HepG2 (cell line): ENCODE data around the gene RPP21. TPM values are rescaled to one million over a fixed set of nuclear protein-coding genes. Genes with fewer than 3 reads are reported as not detected.

Source experiments
- ATAC-seq: fragments of 200-7000 bp; cut with Tn5 transposase; 3 replicates; pipeline ENCODE4 v1.9.1; 2020; ENCODE audit warnings: mild to moderate bottlenecking, moderate library complexity
- BruUV-seq: library from RNA; stranded (reverse); fragments of 400-500 nt; replicated peaks from 2 replicates; lab custom pipeline; 2021; lab: Mats Ljungman, UMichigan
- CTCF ChIA-PET: fragments of 300-600 bp; formaldehyde crosslinking; extraction: SDS; loops from one replicate; lab custom pipeline; 2021; ENCODE audit warnings: low total read pairs, inconsistent platforms, low intra/inter-chr PET ratio; lab: Yijun Ruan, JAX
- POLR2A ChIA-PET: fragments of 350-600 bp; sonication (Branson Sonifier 250); formaldehyde crosslinking; loops from one replicate; lab custom pipeline; 2020; ENCODE audit warnings: antibody characterized with exemption, inconsistent platforms; lab: Yijun Ruan, JAX
- DNase-seq: peaks from one replicate; pipeline ENCODE4 v3.0.0-alpha.2; 2015; ENCODE audit warnings: low spot score
- FAIRE-seq: peaks from 3 replicates; lab custom pipeline; 2011; peaks lifted over from hg19 to GRCh38; lab: Jason Lieb, UNC
- H2AFZ ChIP-seq: one replicate; pipeline ENCODE4 v1.6.1; 2011; ENCODE audit warnings: low read length, inconsistent platforms
- H3K27ac ChIP-seq: fragments of 300-600 bp; 3 replicates; pipeline ENCODE4 v1.8.0; 2011; ENCODE audit warnings: mixed run types, mild to moderate bottlenecking, mixed read lengths, low read length, inconsistent platforms; ENCODE audit not compliant: insufficient read depth; ENCODE audit errors: extremely low read length
- H3K27me3 ChIP-seq, 2 experiments: fragments of 200-600 bp in 1 of 2; 2 replicates in 1 of 2; 3 replicates in 1 of 2; pipeline versions ENCODE4 v1.6.0 to v1.8.0; 2011; ENCODE audit warnings: low read length in 2 of 2, mild to moderate bottlenecking in 2 of 2, moderate library complexity in 2 of 2, inconsistent platforms in 1 of 2; ENCODE audit not compliant: insufficient read depth in 2 of 2, control insufficient read depth in 1 of 2
- H3K36me3 ChIP-seq, 2 experiments: fragments of 200-600 bp in 1 of 2; replicated peaks in 1 of 2; 2 replicates in 1 of 2; 3 replicates in 1 of 2; pipeline versions ENCODE4 v1.5.1 to v1.8.0; 2011; ENCODE audit warnings: low read length in 2 of 2, inconsistent platforms in 1 of 2; ENCODE audit not compliant: insufficient read depth in 2 of 2, control insufficient read depth in 1 of 2
- H3K4me1 ChIP-seq: 2 replicates; pipeline ENCODE4 v1.5.1; 2012; ENCODE audit warnings: low read length, inconsistent platforms; ENCODE audit not compliant: insufficient read depth
- H3K4me2 ChIP-seq: 2 replicates; pipeline ENCODE4 v1.6.0; 2011; ENCODE audit warnings: low read depth, low read length, inconsistent platforms
- H3K4me3 ChIP-seq, 3 experiments: fragments of 200-600 bp in 1 of 3; sonication (generic), shearing (Covaris generic) in 1 of 3; replicated peaks in 1 of 3; 2 replicates each; pipeline ENCODE4 v1.5.1; 2011 to 2016; ENCODE audit warnings: low read length in 3 of 3, inconsistent platforms in 2 of 3, low read depth in 2 of 3, mild to moderate bottlenecking in 2 of 3, control low read depth in 1 of 3, mixed read lengths in 1 of 3; ENCODE audit not compliant: insufficient read depth in 1 of 3
- H3K79me2 ChIP-seq: one replicate; pipeline ENCODE4 v1.6.1; 2011; ENCODE audit warnings: low read length, inconsistent platforms; ENCODE audit not compliant: insufficient read depth
- H3K9ac ChIP-seq: 2 replicates; pipeline ENCODE4 v1.6.0; 2011; ENCODE audit warnings: mild to moderate bottlenecking, low read depth, low read length, inconsistent platforms; ENCODE audit not compliant: insufficient read depth
- H3K9me3 ChIP-seq: 2 replicates; pipeline ENCODE4 v1.5.1; 2012; ENCODE audit warnings: mild to moderate bottlenecking, low read length
- H4K20me1 ChIP-seq: 2 replicates; pipeline ENCODE4 v1.6.0; 2011; ENCODE audit warnings: inconsistent platforms, mild to moderate bottlenecking, low read length, moderate library complexity; ENCODE audit not compliant: insufficient read depth
- CEBPB ChIP-seq: IDR thresholded peaks from 2 replicates; pipeline ENCODE4 v1.6.1; 2011; ENCODE audit warnings: low read depth, low read length, improper control_type of control experiment, borderline replicate concordance
- FIP1L1 ChIP-seq: fragments of 200-400 bp; formaldehyde crosslinking; IDR thresholded peaks from 2 replicates; pipeline ENCODE4 v1.6.1; 2018; ENCODE audit warnings: low read depth, mild to moderate bottlenecking, low read length, moderate library complexity, borderline replicate concordance; ENCODE audit not compliant: insufficient read depth
- PITX1 ChIP-seq: sonication (generic); formaldehyde crosslinking; IDR thresholded peaks from 2 replicates; pipeline ENCODE4 v1.5.1; 2020; ENCODE audit warnings: mild to moderate bottlenecking, missing genetic modification reagents
- PRDM15 ChIP-seq: sonication (generic); formaldehyde crosslinking; IDR thresholded peaks from 2 replicates; pipeline ENCODE4 v1.4.0; 2020; ENCODE audit warnings: missing genetic modification reagents
- SOX5 ChIP-seq: IDR thresholded peaks from 2 replicates; pipeline ENCODE4 v1.6.1; 2016; ENCODE audit warnings: borderline replicate concordance
- TEAD3 ChIP-seq: optimal IDR thresholded peaks from 2 replicates; pipeline ENCODE3; 2016; ENCODE audit warnings: borderline replicate concordance
- TOE1 ChIP-seq: sonication (generic); formaldehyde crosslinking; IDR thresholded peaks from 2 replicates; pipeline ENCODE4 v1.4.0; 2020; ENCODE audit warnings: mild to moderate bottlenecking, missing genetic modification reagents
- U2AF2 ChIP-seq: fragments of 200-400 bp; formaldehyde crosslinking; IDR thresholded peaks from 2 replicates; pipeline ENCODE4 v1.6.1; 2017; ENCODE audit warnings: low read depth, mild to moderate bottlenecking, low read length
- ZFP1 ChIP-seq: IDR thresholded peaks from 2 replicates; pipeline ENCODE4 v1.6.1; 2016
- ZFP37 ChIP-seq: sonication (generic); formaldehyde crosslinking; IDR thresholded peaks from 2 replicates; pipeline ENCODE4 v1.4.0; 2020; ENCODE audit warnings: missing genetic modification reagents, borderline replicate concordance
- WGBS: methylation state at CpG from one replicate; pipeline ENCODE4 v1.1.6; 2017; ENCODE audit warnings: low lambda C conversion rate; 5-methylcytosine and 5-hydroxymethylcytosine counted together
- in situ Hi-C: cut with HindIII; loops from 2 replicates; pipeline ENCODE4 v1.10.0; 2017; ENCODE audit warnings: low pct_unique_long_range_greater_than_20kb; ENCODE audit not compliant: extremely low pct_ligation_motif_present
- intact Hi-C: fragments of 100-400 bp; cut with micrococcal nuclease; formaldehyde crosslinking; loops from one replicate; pipeline ENCODE4 v1.10.0; 2022; ENCODE audit not compliant: unreplicated experiment
- polyA plus RNA-seq, 8 experiments: library from polyadenylated mRNA; depleted of rRNA in 3 of 8; stranded (reverse) in 7 of 8; unstranded in 1 of 8; fragments of >200 nt; fragmentation: Illumina TruSeq in 4 of 8; extraction: Trizol in 4 of 8; gene quantifications; 2 replicates each; pipeline versions ENCODE4 v1.2.1 to v1.2.3, GENCODE V29; 2011 to 2016; ENCODE audit warnings: low read depth in 4 of 8, missing spikeins in 1 of 8, mixed read lengths in 1 of 8; ENCODE audit not compliant: insufficient read depth in 1 of 8
- total RNA-seq, 5 experiments: library from RNA; depleted of rRNA; stranded (reverse); fragments of >200 nt; fragmentation: Illumina TruSeq; extraction: Trizol; gene quantifications; 2 replicates each; pipeline ENCODE4 v1.2.3, GENCODE V29; 2016; ENCODE audit warnings: low read depth in 1 of 5
- TF ChIP-seq, protein P1 (sequence below): sonication (generic); formaldehyde crosslinking; IDR thresholded peaks from 2 replicates; pipeline ENCODE4 v1.4.0; 2020; ENCODE audit warnings: missing genetic modification reagents
- TF ChIP-seq, protein P2 (sequence below): sonication (generic); formaldehyde crosslinking; IDR thresholded peaks from 2 replicates; pipeline ENCODE4 v1.5.0; 2020; ENCODE audit warnings: missing genetic modification reagents, mild to moderate bottlenecking, borderline replicate concordance
- TF ChIP-seq, protein P3 (sequence below): IDR thresholded peaks from 2 replicates; pipeline ENCODE4 v1.6.1; 2016; ENCODE audit warnings: low read depth, borderline replicate concordance

RPP21 gene
- total and polyA plus RNA-seq, 2 of the 13 experiments (the other 11 are each of a cell fraction or from before 2014, with no cell fraction given) = 53.1 to 72.3 TPM

- Histone ChIP-seq H3K27me3 (peaks cover 5 to 52% of the 10 kb centered on the region in 2 experiments), H3K4me3 (no peak overlapping the region), H3K79me2 (no peaks in the 10 kb centered on the region), H3K4me2 (no peak overlapping the region), H3K27ac (no peak overlapping the region), H2AFZ (no peak overlapping the region), H3K4me1 (no peaks in the 10 kb centered on the region), H3K9me3 (no peaks in the 10 kb centered on the region), H4K20me1 (no peaks in the 10 kb centered on the region; the same call in 1 of the 2 replicates), H3K36me3 (no peaks in the 10 kb centered on the region), H3K9ac (no peak overlapping the region)
- under 1% methylated on average over 5 of the region's 5 CpGs for WGBS
- in situ Hi-C loops (no loop called here), intact Hi-C loops (no loop called here)
- no peak for DNase-seq
- ChIA-PET POLR2A (no interaction called here), CTCF (no interaction called here)
- FAIRE-seq = no peak
- no peak for ATAC-seq
- BruUV-seq = no TSS peak
- TF ChIP-seq, protein P1, sequence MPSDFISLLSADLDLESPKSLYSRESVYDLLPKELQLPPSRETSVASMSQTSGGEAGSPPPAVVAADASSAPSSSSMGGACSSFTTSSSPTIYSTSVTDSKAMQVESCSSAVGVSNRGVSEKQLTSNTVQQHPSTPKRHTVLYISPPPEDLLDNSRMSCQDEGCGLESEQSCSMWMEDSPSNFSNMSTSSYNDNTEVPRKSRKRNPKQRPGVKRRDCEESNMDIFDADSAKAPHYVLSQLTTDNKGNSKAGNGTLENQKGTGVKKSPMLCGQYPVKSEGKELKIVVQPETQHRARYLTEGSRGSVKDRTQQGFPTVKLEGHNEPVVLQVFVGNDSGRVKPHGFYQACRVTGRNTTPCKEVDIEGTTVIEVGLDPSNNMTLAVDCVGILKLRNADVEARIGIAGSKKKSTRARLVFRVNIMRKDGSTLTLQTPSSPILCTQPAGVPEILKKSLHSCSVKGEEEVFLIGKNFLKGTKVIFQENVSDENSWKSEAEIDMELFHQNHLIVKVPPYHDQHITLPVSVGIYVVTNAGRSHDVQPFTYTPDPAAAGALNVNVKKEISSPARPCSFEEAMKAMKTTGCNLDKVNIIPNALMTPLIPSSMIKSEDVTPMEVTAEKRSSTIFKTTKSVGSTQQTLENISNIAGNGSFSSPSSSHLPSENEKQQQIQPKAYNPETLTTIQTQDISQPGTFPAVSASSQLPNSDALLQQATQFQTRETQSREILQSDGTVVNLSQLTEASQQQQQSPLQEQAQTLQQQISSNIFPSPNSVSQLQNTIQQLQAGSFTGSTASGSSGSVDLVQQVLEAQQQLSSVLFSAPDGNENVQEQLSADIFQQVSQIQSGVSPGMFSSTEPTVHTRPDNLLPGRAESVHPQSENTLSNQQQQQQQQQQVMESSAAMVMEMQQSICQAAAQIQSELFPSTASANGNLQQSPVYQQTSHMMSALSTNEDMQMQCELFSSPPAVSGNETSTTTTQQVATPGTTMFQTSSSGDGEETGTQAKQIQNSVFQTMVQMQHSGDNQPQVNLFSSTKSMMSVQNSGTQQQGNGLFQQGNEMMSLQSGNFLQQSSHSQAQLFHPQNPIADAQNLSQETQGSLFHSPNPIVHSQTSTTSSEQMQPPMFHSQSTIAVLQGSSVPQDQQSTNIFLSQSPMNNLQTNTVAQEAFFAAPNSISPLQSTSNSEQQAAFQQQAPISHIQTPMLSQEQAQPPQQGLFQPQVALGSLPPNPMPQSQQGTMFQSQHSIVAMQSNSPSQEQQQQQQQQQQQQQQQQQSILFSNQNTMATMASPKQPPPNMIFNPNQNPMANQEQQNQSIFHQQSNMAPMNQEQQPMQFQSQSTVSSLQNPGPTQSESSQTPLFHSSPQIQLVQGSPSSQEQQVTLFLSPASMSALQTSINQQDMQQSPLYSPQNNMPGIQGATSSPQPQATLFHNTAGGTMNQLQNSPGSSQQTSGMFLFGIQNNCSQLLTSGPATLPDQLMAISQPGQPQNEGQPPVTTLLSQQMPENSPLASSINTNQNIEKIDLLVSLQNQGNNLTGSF (CRISPR knock-in tag) = no peak
- TF ChIP-seq TEAD3 (CRISPR knock-in tag) (no peak), ZFP1 (no peak), SOX5 (CRISPR knock-in tag) (no peak), FIP1L1 (no peak), U2AF2 (no peak), PITX1 (CRISPR knock-in tag) (no peak), CEBPB (no peak), PRDM15 (no peak), TOE1 (CRISPR knock-in tag) (no peak), ZFP37 (CRISPR knock-in tag) (no peak)
- TF ChIP-seq, protein P2, sequence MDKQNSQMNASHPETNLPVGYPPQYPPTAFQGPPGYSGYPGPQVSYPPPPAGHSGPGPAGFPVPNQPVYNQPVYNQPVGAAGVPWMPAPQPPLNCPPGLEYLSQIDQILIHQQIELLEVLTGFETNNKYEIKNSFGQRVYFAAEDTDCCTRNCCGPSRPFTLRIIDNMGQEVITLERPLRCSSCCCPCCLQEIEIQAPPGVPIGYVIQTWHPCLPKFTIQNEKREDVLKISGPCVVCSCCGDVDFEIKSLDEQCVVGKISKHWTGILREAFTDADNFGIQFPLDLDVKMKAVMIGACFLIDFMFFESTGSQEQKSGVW = no peak
- TF ChIP-seq, protein P3, sequence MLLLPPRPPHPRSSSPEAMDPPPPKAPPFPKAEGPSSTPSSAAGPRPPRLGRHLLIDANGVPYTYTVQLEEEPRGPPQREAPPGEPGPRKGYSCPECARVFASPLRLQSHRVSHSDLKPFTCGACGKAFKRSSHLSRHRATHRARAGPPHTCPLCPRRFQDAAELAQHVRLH = no peak
These were observed 49.2 kb downstream of the RPP21 start for GRCh38 chr6:30394139-30394538.
